HCT116 (cell line): ENCODE results near the gene DNAH7. TPM values are rescaled to one million over a fixed set of nuclear protein-coding genes. Genes with fewer than 3 reads are reported as not detected.

ENCODE experiments used
- ATAC-seq: fragments of 200-7000 bp; cut with Tn5 transposase; 2 replicates; pipeline ENCODE4 v1.9.1; 2020; ENCODE audit warnings: mild to moderate bottlenecking, moderate library complexity
- BruUV-seq: library from RNA; stranded (reverse); fragments of 400-500 nt; replicated peaks from 2 replicates; lab custom pipeline; 2021; lab: Mats Ljungman, UMichigan
- CTCF ChIA-PET: fragments of 300-600 bp; sonication (Branson Sonifier 250); formaldehyde crosslinking; loops from one replicate; lab custom pipeline; 2021; ENCODE audit warnings: antibody characterized with exemption; lab: Charles Lee
- POLR2A ChIA-PET: fragments of 300-600, 350-600 bp; sonication (Branson Sonifier 250); formaldehyde crosslinking; loops from one replicate; lab custom pipeline; 2021; ENCODE audit warnings: antibody characterized with exemption; lab: Charles Lee
- RAD21 ChIA-PET, 2 experiments: fragments of 300-600 bp; sonication (Branson Sonifier 250); formaldehyde crosslinking; loops; one replicate each; lab custom pipeline; 2023; ENCODE audit warnings: low total read pairs in 2 of 2; ENCODE audit not compliant: uncharacterized antibody in 2 of 2, unreplicated experiment in 2 of 2, low non-redundant PET in 1 of 2; lab: Charles Lee
- DNase-seq: peaks from one replicate; pipeline ENCODE4 v3.0.0-alpha.2; 2010; ENCODE audit warnings: low read depth, low spot score
- H2AFZ ChIP-seq: fragments of 200-600 bp; shearing (Covaris generic), sonication (generic); 2 replicates; pipeline ENCODE4 v1.6.1; 2017; ENCODE audit warnings: low read depth, mixed run types, mixed read lengths, antibody characterized with exemption, low read length; ENCODE audit not compliant: poor library complexity, severe bottlenecking
- H3K27ac ChIP-seq: 2 replicates; pipeline ENCODE4 v1.5.1; 2012; ENCODE audit warnings: low read depth, low read length
- H3K27me3 ChIP-seq: fragments of 200-600 bp; sonication (generic); 2 replicates; pipeline ENCODE4 v1.6.1; 2016; ENCODE audit warnings: mixed run types, low read length, mixed read lengths; ENCODE audit not compliant: insufficient read depth
- H3K36me3 ChIP-seq, 2 experiments: fragments of 200-500 bp in 1 of 2; fragments of 200-600 bp in 1 of 2; sonication (Bioruptor generic) in 1 of 2; sonication (generic) in 1 of 2; 2 replicates each; pipeline versions ENCODE4 v1.5.1 to v1.6.1; 2014 to 2016; ENCODE audit warnings: low read length in 2 of 2, inconsistent platforms in 1 of 2, mixed read lengths in 1 of 2, mixed run types in 1 of 2; ENCODE audit not compliant: insufficient read depth in 2 of 2, control insufficient read depth in 1 of 2
- H3K4me1 ChIP-seq, 2 experiments: fragments of 200-600 bp in 1 of 2; sonication (generic) in 1 of 2; 2 replicates each; pipeline versions ENCODE4 v1.5.1 to v1.6.1; 2012 to 2017; ENCODE audit warnings: low read length in 2 of 2, inconsistent platforms in 1 of 2, mild to moderate bottlenecking in 1 of 2, mixed read lengths in 1 of 2, mixed run types in 1 of 2, moderate library complexity in 1 of 2; ENCODE audit not compliant: insufficient read depth in 2 of 2, control insufficient read depth in 1 of 2
- H3K4me2 ChIP-seq: fragments of 200-600 bp; sonication (generic); 2 replicates; pipeline ENCODE4 v1.6.1; 2017; ENCODE audit warnings: mixed run types, low read length, mixed read lengths
- H3K4me3 ChIP-seq, 2 experiments: fragments of 200-600 bp in 1 of 2; sonication (generic) in 1 of 2; replicated peaks in 1 of 2; 2 replicates each; pipeline ENCODE4 v1.5.1; 2011 to 2016; ENCODE audit warnings: low read length in 2 of 2, control low read depth in 1 of 2, low read depth in 1 of 2, mild to moderate bottlenecking in 1 of 2, mixed read lengths in 1 of 2, mixed run types in 1 of 2
- H3K79me2 ChIP-seq: fragments of 200-600 bp; sonication (generic); 2 replicates; pipeline ENCODE4 v1.6.1; 2017; ENCODE audit warnings: mild to moderate bottlenecking, mixed run types, low read length, moderate library complexity, mixed read lengths; ENCODE audit not compliant: insufficient read depth
- H3K9ac ChIP-seq: fragments of 200-600 bp; sonication (generic); 2 replicates; pipeline ENCODE4 v1.6.1; 2016; ENCODE audit warnings: low read length, mixed read lengths
- H3K9me2 ChIP-seq: fragments of 200-600 bp; sonication (generic), shearing (Covaris generic); 2 replicates; pipeline ENCODE4 v1.6.1; 2017; ENCODE audit warnings: mixed run types, mild to moderate bottlenecking, moderate library complexity; ENCODE audit not compliant: insufficient read depth
- H3K9me3 ChIP-seq, 2 experiments: fragments of 200-500 bp in 1 of 2; fragments of 200-600 bp in 1 of 2; sonication (Bioruptor generic) in 1 of 2; sonication (generic) in 1 of 2; 2 replicates each; pipeline ENCODE4 v1.6.1; 2014 to 2017; ENCODE audit warnings: low read length in 2 of 2, mixed read lengths in 2 of 2, inconsistent platforms in 1 of 2, low read depth in 1 of 2, mild to moderate bottlenecking in 1 of 2, mixed run types in 1 of 2, moderate library complexity in 1 of 2; ENCODE audit not compliant: control insufficient read depth in 1 of 2, insufficient read depth in 1 of 2
- H4K20me1 ChIP-seq: fragments of 200-600 bp; sonication (generic), shearing (Covaris generic); 2 replicates; pipeline ENCODE4 v1.6.1; 2017; ENCODE audit warnings: mixed run types, mild to moderate bottlenecking, moderate library complexity; ENCODE audit not compliant: insufficient read depth
- ATF3 ChIP-seq: IDR thresholded peaks from 2 replicates; pipeline ENCODE4 v1.6.1; 2012
- CBX3 ChIP-seq: IDR thresholded peaks from 2 replicates; pipeline ENCODE4 v1.6.1; 2012; ENCODE audit warnings: low read depth
- CEBPB ChIP-seq: IDR thresholded peaks from 2 replicates; pipeline ENCODE4 v1.6.1; 2012; ENCODE audit warnings: low read depth
- EGR1 ChIP-seq: IDR thresholded peaks from 2 replicates; pipeline ENCODE4 v1.6.1; 2012; ENCODE audit warnings: low read depth
- ELF1 ChIP-seq: IDR thresholded peaks from 2 replicates; pipeline ENCODE4 v1.6.1; 2012; ENCODE audit warnings: low read depth, borderline replicate concordance
- EZH2 ChIP-seq: fragments of 200-600 bp; sonication (generic); IDR thresholded peaks from 2 replicates; pipeline ENCODE4 v1.6.1; 2017; ENCODE audit warnings: antibody characterized with exemption, mixed run types
- FOSL1 ChIP-seq: IDR thresholded peaks from 2 replicates; pipeline ENCODE4 v1.6.1; 2012; ENCODE audit warnings: low read depth
- POLR2A ChIP-seq: IDR thresholded peaks from 2 replicates; pipeline ENCODE4 v1.7.0; 2011; ENCODE audit warnings: borderline replicate concordance; ENCODE audit not compliant: insufficient read depth, insufficient read length; ENCODE audit errors: extremely low read depth
- POLR2AphosphoS5 ChIP-seq: IDR thresholded peaks from 2 replicates; pipeline ENCODE4 v1.6.1; 2011; ENCODE audit warnings: mild to moderate bottlenecking, low read depth, low read length, moderate library complexity
- SIN3A ChIP-seq: IDR thresholded peaks from 2 replicates; pipeline ENCODE4 v1.6.1; 2012; ENCODE audit warnings: low read depth
- SRF ChIP-seq: IDR thresholded peaks from 2 replicates; pipeline ENCODE4 v1.6.1; 2012; ENCODE audit warnings: low read depth
- YY1 ChIP-seq: IDR thresholded peaks from 2 replicates; pipeline ENCODE4 v1.6.1; 2011; ENCODE audit warnings: low read length, low read depth, moderate library complexity, mild to moderate bottlenecking; ENCODE audit not compliant: insufficient replicate concordance; ENCODE audit errors: extremely low read depth
- ZBTB33 ChIP-seq: IDR thresholded peaks from 2 replicates; pipeline ENCODE4 v1.6.1; 2011; ENCODE audit warnings: mild to moderate bottlenecking, low read length, moderate library complexity; ENCODE audit not compliant: insufficient replicate concordance; ENCODE audit errors: extremely low read depth
- ZFX ChIP-seq: fragments of 450-650 bp; IDR thresholded peaks from 2 replicates; pipeline ENCODE4 v1.6.1; 2017
- ZNF274 ChIP-seq: fragments of 200-500 bp; sonication (Bioruptor generic); IDR thresholded peaks from 2 replicates; pipeline ENCODE4 v1.6.1; 2014; ENCODE audit warnings: mild to moderate bottlenecking, low read depth, low read length, inconsistent platforms
- intact Hi-C: fragments of 100-400 bp; cut with micrococcal nuclease; formaldehyde crosslinking; loops from 2 replicates; pipeline ENCODE4 v1.10.0; 2022
- total RNA-seq: library from RNA; stranded (reverse); gene quantifications from one replicate; pipeline ENCODE4 v1.2.1, GENCODE V29; 2021; ENCODE audit not compliant: unreplicated experiment
- TF ChIP-seq, protein P1 (sequence below): IDR thresholded peaks from 2 replicates; pipeline ENCODE4 v1.6.1; 2012; ENCODE audit warnings: low read depth
- TF ChIP-seq, protein P2 (sequence below), 3 experiments: fragments of 200-600 bp in 1 of 3; sonication (generic) in 1 of 3; IDR thresholded peaks in 2 of 3; conservative IDR thresholded peaks in 1 of 3; 2 replicates each; pipeline ENCODE4 v1.5.1; 2012 to 2017; ENCODE audit warnings: low read depth in 2 of 3, low read length in 2 of 3, antibody characterized with exemption in 1 of 3, borderline replicate concordance in 1 of 3, control low read depth in 1 of 3, mild to moderate bottlenecking in 1 of 3, mixed read lengths in 1 of 3, mixed run types in 1 of 3, moderate library complexity in 1 of 3; ENCODE audit not compliant: insufficient read depth in 1 of 3

Gene DNAH7
- total RNA-seq, 1 experiment from 2014 or later = not detected

GRCh38 chr2:195805283-195805976 is 263.2 kb downstream of the DNAH7 start:
- Histone ChIP-seq H2AFZ (no peak overlapping the region), H3K4me1 (no peaks in the 10 kb centered on the region), H3K79me2 (no peaks in the 10 kb centered on the region), H3K36me3 (no peaks in the 10 kb centered on the region), H3K4me3 (no peak overlapping the region), H3K9ac (no peak overlapping the region), H3K9me2 (no peaks in the 10 kb centered on the region), H3K9me3 (no peaks in the 10 kb centered on the region), H4K20me1 (no peaks in the 10 kb centered on the region), H3K27me3 (no peaks in the 10 kb centered on the region), H3K27ac (no peak overlapping the region), H3K4me2 (no peak overlapping the region)
- DNase-seq (no peak), ATAC-seq (no peak)
- no TSS peak for BruUV-seq
- ChIA-PET RAD21 (no interaction called here), POLR2A (no interaction called here), CTCF (no interaction called here)
- intact Hi-C loops = no loop called here
- TF ChIP-seq ELF1 (no peak), EGR1 (no peak), SRF (no peak), CBX3 (no peak), ZFX (no peak), FOSL1 (no peak), CEBPB (no peak), POLR2A (no peak), YY1 (no peak), ZBTB33 (no peak), ATF3 (no peak), ZNF274 (no peak), POLR2AphosphoS5 (no peak), SIN3A (no peak), EZH2 (no peak)
- TF ChIP-seq, protein P1, sequence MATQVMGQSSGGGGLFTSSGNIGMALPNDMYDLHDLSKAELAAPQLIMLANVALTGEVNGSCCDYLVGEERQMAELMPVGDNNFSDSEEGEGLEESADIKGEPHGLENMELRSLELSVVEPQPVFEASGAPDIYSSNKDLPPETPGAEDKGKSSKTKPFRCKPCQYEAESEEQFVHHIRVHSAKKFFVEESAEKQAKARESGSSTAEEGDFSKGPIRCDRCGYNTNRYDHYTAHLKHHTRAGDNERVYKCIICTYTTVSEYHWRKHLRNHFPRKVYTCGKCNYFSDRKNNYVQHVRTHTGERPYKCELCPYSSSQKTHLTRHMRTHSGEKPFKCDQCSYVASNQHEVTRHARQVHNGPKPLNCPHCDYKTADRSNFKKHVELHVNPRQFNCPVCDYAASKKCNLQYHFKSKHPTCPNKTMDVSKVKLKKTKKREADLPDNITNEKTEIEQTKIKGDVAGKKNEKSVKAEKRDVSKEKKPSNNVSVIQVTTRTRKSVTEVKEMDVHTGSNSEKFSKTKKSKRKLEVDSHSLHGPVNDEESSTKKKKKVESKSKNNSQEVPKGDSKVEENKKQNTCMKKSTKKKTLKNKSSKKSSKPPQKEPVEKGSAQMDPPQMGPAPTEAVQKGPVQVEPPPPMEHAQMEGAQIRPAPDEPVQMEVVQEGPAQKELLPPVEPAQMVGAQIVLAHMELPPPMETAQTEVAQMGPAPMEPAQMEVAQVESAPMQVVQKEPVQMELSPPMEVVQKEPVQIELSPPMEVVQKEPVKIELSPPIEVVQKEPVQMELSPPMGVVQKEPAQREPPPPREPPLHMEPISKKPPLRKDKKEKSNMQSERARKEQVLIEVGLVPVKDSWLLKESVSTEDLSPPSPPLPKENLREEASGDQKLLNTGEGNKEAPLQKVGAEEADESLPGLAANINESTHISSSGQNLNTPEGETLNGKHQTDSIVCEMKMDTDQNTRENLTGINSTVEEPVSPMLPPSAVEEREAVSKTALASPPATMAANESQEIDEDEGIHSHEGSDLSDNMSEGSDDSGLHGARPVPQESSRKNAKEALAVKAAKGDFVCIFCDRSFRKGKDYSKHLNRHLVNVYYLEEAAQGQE = no peak
- TF ChIP-seq, protein P2, sequence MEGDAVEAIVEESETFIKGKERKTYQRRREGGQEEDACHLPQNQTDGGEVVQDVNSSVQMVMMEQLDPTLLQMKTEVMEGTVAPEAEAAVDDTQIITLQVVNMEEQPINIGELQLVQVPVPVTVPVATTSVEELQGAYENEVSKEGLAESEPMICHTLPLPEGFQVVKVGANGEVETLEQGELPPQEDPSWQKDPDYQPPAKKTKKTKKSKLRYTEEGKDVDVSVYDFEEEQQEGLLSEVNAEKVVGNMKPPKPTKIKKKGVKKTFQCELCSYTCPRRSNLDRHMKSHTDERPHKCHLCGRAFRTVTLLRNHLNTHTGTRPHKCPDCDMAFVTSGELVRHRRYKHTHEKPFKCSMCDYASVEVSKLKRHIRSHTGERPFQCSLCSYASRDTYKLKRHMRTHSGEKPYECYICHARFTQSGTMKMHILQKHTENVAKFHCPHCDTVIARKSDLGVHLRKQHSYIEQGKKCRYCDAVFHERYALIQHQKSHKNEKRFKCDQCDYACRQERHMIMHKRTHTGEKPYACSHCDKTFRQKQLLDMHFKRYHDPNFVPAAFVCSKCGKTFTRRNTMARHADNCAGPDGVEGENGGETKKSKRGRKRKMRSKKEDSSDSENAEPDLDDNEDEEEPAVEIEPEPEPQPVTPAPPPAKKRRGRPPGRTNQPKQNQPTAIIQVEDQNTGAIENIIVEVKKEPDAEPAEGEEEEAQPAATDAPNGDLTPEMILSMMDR (IDR thresholded peaks at IDR 0.05 in 2 of 3, conservative IDR thresholded peaks at IDR 0.05 in 1 of 3; ENCODE audit: borderline replicate concordance in 1 of 3, insufficient read depth in 1 of 3, low read depth in 2 of 3, low read length in 2 of 3) = no peak
